PC-3 (cell line): ENCODE measurements around the gene KSR2.

Experiments
- CTCF ChIP-seq: fragments of 300-600 bp; sonication (generic); conservative IDR thresholded peaks from 2 replicates; pipeline ENCODE4 v1.5.1; 2017; ENCODE audit warnings: antibody characterized with exemption, low read depth, mild to moderate bottlenecking, low read length
- EZH2 ChIP-seq: fragments of 300-600 bp; sonication (generic); IDR thresholded peaks from one replicate; pipeline ENCODE4 v1.6.1; 2017; ENCODE audit warnings: antibody characterized with exemption, mild to moderate bottlenecking, low read length; ENCODE audit not compliant: unreplicated experiment
- EZH2phosphoT487 ChIP-seq: fragments of 300-600 bp; sonication (generic); IDR thresholded peaks from 2 replicates; pipeline ENCODE4 v1.6.1; 2018; ENCODE audit warnings: mild to moderate bottlenecking, antibody characterized with exemption, low read length, borderline replicate concordance

- TF ChIP-seq CTCF (no peak), EZH2 (no peak), EZH2phosphoT487 (no peak)
Measured at GRCh38 chr12:117892441-117892840, 76.3 kb downstream of the KSR2 start.
